Activated T-helper 2 cell treated with anti-CD3 and anti-CD28 coated beads, Interferon-gamma antibody, Interleukin-2, Interleukin-4, amounts not matched to agents 10 μg/mL and 5 μg/mL and 100 μg/mL, durations not matched to agents 14 hours and 24 hours and 36 hours (primary cell): ENCODE data around the gene HMGXB4. TPM values are rescaled to one million over a fixed set of nuclear protein-coding genes. Genes with fewer than 3 reads are reported as not detected.
"Not testable (repeated sequence)": the region's sequence is repeated elsewhere in the genome, so short reads cannot be mapped to it uniquely, and the experiment has no call there.

Source experiments
- DNase-seq: peaks from one replicate; pipeline ENCODE4 v3.0.0; 2021; ENCODE audit warnings: low spot score
- H3K27ac Mint-ChIP-seq: one replicate; pipeline ENCODE4 v1.8.0; 2021; ENCODE audit warnings: mixed read lengths
- H3K27me3 Mint-ChIP-seq: one replicate; pipeline ENCODE4 v1.8.0; 2021; ENCODE audit warnings: low read depth, mixed read lengths
- H3K36me3 Mint-ChIP-seq: one replicate; pipeline ENCODE4 v1.8.0; 2021; ENCODE audit warnings: low read depth, mixed read lengths
- H3K4me1 Mint-ChIP-seq: one replicate; pipeline ENCODE4 v1.8.0; 2021; ENCODE audit warnings: low read depth, mixed read lengths
- H3K4me3 Mint-ChIP-seq: one replicate; pipeline ENCODE4 v1.8.0; 2021; ENCODE audit warnings: low read depth, mild to moderate bottlenecking, moderate library complexity, mixed read lengths
- H3K9me3 Mint-ChIP-seq: one replicate; pipeline ENCODE4 v1.8.0; 2021; ENCODE audit warnings: mixed read lengths
- intact Hi-C: fragments of 100-400 bp; cut with micrococcal nuclease; formaldehyde crosslinking; loops from one replicate; pipeline ENCODE4 v1.15.1; 2023
- total RNA-seq: library from RNA; stranded (reverse); gene quantifications from 2 replicates; pipeline ENCODE4 v1.2.3, GENCODE V29; 2022

The HMGXB4 gene
- total RNA-seq, 1 donor from 2014 or later = 42.3 TPM

DNA sequence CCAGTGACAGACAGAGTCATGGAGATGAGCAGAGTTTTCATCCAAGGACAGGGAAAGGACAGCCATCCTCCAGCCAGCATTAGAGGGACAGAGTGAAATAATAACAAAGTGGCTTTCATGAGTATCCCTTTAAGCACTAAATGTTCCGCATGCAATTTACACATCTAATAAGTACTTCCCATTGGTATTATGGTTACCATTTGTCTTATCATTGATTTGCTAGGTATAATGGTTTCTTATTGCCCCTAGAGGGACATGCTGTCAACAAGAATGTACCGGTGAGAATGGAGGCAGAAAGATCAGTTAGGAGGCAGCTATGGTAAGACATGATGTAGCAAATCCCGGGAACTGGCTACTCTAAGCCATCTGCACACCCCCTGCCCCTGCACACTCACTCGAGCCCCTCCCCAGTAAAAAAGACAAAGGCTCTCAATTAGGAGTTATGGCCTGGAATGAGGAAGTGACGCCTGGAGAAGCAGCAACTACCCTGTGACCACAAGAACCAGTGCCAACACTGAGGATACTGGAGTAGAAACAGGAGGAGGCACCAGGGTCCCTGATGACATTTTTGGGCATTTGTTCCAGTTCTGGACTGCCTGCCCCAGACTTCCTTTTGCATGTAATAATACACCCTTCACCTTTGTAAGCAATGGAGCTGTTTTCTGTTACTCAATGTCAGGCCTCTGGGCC lies 30.2 kb upstream of the HMGXB4 start:
- intact Hi-C loops = no loop called here
- H3K4me3 Mint-ChIP-seq = no peak overlapping the region
- H3K27ac Mint-ChIP-seq = no peak overlapping the region
- H3K9me3 Mint-ChIP-seq = no peaks in the 10 kb centered on the region
- DNase-seq = no peak
- no peaks in the 10 kb centered on the region for H3K36me3 Mint-ChIP-seq
- no peaks in the 10 kb centered on the region for H3K27me3 Mint-ChIP-seq
- H3K4me1 Mint-ChIP-seq = peaks cover 7% of the 10 kb centered on the region

DNA sequence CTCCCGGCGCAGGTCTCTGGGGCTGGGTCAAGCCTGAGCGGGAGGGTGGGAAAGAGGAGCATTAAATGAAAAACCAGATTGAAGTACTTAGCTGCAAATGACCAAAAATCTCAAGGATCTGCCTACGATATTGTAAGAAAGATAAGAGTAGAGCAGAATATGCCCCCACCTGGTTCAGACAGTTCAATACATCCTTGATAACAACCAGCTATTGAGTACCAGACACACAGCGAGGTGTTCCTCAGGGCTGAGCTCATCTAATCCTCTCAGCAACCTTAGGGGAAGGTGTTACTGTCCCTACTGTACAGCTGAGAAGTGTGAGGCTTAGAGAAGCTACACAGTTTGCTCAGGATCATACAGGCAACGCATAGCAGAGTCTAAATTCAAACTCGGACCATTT lies 27.4 kb upstream of the HMGXB4 start:
- intact Hi-C loops = loop anchor here (2.0 kb wide), 1 partner anchor 75 kb away; no protein-coding TSS in a partner anchor
- Mint-ChIP-seq H3K4me1 (peaks cover 7% of the 10 kb centered on the region), H3K27ac (no peak overlapping the region), H3K9me3 (no peaks in the 10 kb centered on the region), H3K4me3 (no peak overlapping the region), H3K27me3 (peaks cover 14% of the 10 kb centered on the region), H3K36me3 (no peaks in the 10 kb centered on the region)
- no peak for DNase-seq

DNA sequence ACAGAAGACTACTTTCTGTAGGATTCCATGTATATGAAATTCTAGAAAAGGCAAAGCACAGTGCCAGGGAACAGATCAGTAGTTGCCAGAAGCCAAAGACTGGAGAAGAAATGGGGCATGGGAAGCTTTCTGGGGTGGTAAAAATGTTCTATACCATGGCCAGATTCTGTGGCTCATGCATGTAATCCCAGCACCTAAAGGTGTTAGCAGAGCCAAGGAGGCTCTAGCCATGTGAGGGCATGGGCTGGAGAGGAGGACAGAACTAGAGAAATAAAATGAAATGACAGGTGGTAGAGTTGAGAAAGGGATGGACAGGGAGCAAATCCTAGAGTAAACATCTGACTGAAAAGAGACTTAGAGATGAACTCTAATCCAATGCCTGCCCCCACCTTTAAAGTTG lies 26.9 kb upstream of the HMGXB4 start:
- DNase-seq = no peak
- Mint-ChIP-seq H3K36me3 (no peaks in the 10 kb centered on the region), H3K27me3 (peaks cover 17% of the 10 kb centered on the region), H3K27ac (no peak overlapping the region), H3K4me1 (peaks cover 7% of the 10 kb centered on the region), H3K4me3 (peak overlapping the region; percentile 45), H3K9me3 (no peaks in the 10 kb centered on the region)
- intact Hi-C loops = loop anchor here (2.0 kb wide), 1 partner anchor 76 kb away; no protein-coding TSS in a partner anchor

DNA sequence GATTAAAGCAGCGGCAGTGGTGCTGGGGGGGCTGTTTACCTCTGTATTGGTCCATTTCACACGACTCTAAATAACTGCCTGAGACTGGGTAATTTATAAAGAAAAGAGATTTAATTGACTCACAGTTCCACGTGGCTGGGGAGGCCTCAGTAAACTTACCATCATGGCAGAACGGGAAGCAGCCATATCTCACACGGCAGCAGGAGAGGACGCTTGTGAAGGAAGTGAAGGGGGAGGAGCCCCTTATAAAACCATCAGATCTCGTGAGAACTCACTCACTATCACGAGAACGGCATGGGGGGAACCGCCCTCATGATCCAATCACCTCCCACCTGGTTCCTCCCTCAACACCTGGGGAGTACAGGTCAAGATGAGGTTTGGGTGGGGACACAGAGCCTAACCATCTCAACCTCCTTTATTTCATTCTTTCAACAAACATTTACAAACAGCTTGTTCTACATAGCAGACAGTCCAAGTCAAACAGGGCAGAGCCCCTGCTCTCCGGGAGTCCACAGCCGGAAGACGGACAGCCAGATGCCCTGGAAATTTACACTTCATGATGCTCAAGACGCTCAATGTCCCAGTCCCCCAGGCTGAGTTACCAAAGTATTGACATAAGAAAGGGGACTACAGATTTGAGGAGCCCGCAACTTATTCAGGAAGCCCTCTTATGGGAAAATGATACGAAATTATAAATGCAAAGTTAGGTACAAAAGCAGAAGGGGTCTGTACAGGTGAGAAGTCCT lies 26.3 kb upstream of the HMGXB4 start:
- peak overlapping the region; percentile 45 for H3K4me3 Mint-ChIP-seq
- DNase-seq = no peak
- H3K9me3 Mint-ChIP-seq = no peaks in the 10 kb centered on the region
- no peak overlapping the region for H3K27ac Mint-ChIP-seq
- no peaks in the 10 kb centered on the region for H3K36me3 Mint-ChIP-seq
- intact Hi-C loops = loop anchor here (2.0 kb wide), 1 partner anchor 76 kb away; no protein-coding TSS in a partner anchor
- H3K27me3 Mint-ChIP-seq = peaks cover 17% of the 10 kb centered on the region
- H3K4me1 Mint-ChIP-seq = peaks cover 7% of the 10 kb centered on the region

DNA sequence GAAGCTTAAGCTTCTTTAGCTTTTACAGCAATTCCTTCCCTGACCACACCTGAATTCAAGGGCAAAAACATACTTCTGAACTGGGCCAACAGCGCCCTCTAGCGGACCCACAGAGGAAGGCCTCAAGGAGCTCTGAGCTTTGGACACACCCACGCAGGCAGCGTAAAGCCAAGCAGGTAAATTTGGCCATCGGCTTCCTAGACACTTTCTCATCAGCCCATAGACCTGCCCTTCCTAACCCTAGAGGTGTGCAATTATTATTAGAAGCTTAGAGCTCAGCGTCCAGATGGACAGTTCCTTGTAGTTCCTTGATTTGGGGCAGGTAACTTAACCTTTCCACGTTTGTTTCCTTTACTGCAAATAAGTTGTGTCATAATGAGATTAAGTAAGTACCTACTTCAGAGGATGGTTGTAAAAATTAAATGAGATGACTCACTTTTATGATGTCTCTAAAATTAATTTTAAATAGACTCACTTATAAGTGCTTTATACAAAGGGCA lies 25.7 kb upstream of the HMGXB4 start:
- Mint-ChIP-seq H3K36me3 (no peaks in the 10 kb centered on the region), H3K27ac (no peak overlapping the region), H3K9me3 (no peaks in the 10 kb centered on the region), H3K4me3 (no peak overlapping the region), H3K27me3 (peaks cover 22% of the 10 kb centered on the region), H3K4me1 (peaks cover 7% of the 10 kb centered on the region)
- intact Hi-C loops = loop anchor here (2.0 kb wide), 1 partner anchor 77 kb away; no protein-coding TSS in a partner anchor
- DNase-seq = peak; percentile 64

DNA sequence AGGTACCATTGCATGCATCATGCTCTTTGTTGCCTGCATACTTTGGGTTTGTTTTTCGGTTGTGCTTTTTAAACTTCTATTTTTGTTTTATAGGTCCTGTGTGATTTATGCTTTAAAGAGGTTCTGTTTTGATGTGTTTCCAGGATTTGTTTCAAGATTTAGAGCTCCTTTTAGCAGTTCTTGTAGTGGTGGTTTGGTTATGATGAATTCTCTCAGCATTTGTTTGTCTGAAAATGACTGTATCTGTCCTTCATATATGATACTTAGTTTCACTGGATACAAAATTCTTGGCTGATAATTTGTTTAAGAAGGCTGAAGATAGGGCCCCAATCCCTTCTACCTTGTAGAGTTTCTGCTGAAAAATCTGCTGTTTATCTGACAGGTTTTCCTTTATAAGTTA lies 18.5 kb upstream of the HMGXB4 start:
- Mint-ChIP-seq H3K9me3 (peaks cover 21% of the 10 kb centered on the region), H3K27me3 (peaks cover 41% of the 10 kb centered on the region)
- H3K4me1 Mint-ChIP-seq, H3K4me3 Mint-ChIP-seq, H3K36me3 Mint-ChIP-seq, H3K27ac Mint-ChIP-seq, DNase-seq, intact Hi-C loops: not testable (repeated sequence)

DNA sequence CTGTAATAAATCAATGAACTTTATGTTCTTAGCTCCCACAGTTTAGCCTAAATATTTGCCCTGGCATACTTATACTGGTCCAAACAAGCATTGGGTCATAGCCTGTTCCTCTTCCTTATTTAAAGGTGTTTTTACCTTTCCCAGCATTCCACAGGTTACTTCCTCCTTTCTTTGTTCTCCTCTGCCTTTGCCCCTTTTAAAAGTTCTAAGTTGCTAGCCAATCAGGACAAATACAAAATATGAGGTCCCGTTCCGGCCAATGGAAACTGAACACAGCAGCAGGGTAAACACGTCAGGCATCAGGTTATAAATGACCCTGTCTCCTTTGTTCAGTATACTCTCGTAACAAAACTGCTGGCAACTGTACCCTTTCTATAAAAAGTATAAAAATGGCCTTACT lies 12.8 kb upstream of the HMGXB4 start:
- H3K9me3 Mint-ChIP-seq, H3K4me3 Mint-ChIP-seq, H3K27ac Mint-ChIP-seq, intact Hi-C loops, H3K36me3 Mint-ChIP-seq, DNase-seq, H3K4me1 Mint-ChIP-seq: not testable (repeated sequence)
- H3K27me3 Mint-ChIP-seq = peaks cover 29% of the 10 kb centered on the region

DNA sequence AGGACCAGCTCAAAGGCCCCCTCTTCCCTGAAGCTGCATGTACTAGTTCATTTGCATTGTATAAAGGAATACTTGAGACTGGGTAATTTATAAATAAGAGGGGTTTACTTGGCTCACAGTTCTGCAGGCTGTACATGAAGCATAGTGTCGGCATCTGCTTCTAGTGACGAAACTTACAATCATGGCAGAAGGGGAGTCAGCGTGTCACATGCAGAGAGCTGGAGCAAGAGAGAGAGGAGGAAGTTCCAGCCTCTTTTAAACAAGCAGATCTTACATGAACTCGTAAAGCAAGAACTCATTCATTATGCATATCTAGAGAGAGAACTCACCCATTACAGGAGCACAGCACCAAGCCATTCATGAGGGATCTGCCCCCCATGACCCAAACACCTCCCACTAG lies 7.1 kb upstream of the HMGXB4 start:
- Mint-ChIP-seq H3K4me3 (no peak overlapping the region), H3K27ac (no peak overlapping the region), H3K27me3 (peaks cover 10% of the 10 kb centered on the region), H3K9me3 (no peaks in the 10 kb centered on the region), H3K36me3 (no peaks in the 10 kb centered on the region), H3K4me1 (no peaks in the 10 kb centered on the region)
- intact Hi-C loops = no loop called here
- no peak for DNase-seq

DNA sequence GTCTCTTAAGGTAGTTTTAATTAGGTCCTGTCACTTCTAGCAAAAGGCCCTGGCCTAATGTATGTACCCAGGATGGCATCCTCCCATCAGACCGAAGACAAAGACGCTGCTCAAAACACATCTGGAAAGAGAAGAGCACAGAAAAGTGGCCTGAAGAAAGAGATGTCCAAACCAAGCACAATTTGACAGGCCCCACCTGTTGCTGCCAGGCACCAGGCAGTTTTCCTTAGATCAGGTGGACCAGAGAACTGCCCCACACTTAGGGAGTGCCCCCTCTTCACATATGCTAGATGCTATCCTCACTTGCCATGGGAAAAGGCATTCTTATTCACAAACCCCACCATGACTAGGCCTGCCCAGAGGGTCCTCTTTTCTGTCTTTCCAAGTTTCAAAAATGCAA lies 3.3 kb upstream of the HMGXB4 start:
- intact Hi-C loops = no loop called here
- no peaks in the 10 kb centered on the region for H3K9me3 Mint-ChIP-seq
- H3K4me3 Mint-ChIP-seq = no peak overlapping the region
- H3K27me3 Mint-ChIP-seq = no peaks in the 10 kb centered on the region
- H3K36me3 Mint-ChIP-seq = peaks cover 9% of the 10 kb centered on the region
- H3K27ac Mint-ChIP-seq = no peak overlapping the region
- no peak for DNase-seq
- H3K4me1 Mint-ChIP-seq = peaks cover 16% of the 10 kb centered on the region

DNA sequence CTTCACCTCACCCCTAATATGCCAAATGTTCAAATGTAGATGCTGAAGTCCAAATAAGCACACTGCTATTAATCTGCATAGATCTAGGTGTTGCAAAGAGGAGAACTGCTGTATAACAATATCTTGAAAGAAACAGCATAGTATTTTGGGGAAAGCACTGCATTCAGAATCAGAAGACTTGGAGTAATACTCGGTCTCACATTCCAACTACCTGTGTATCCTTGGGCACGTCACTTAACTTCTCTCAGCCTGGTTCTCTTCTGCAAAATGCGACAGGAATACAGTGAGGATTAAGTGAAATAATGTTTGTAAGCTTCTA lies 332 bp upstream of the HMGXB4 start:
- intact Hi-C loops = loop anchor here (2.0 kb wide), 1 partner anchor 42 kb away; the partner anchor contains the start of gene TOM1
- H3K9me3 Mint-ChIP-seq = no peaks in the 10 kb centered on the region
- H3K4me3 Mint-ChIP-seq = peak overlapping the region; percentile 84
- peaks cover 24% of the 10 kb centered on the region for H3K36me3 Mint-ChIP-seq
- DNase-seq = no peak
- H3K27ac Mint-ChIP-seq = peak overlapping the region; percentile 88
- H3K4me1 Mint-ChIP-seq = peaks cover 34% of the 10 kb centered on the region
- no peaks in the 10 kb centered on the region for H3K27me3 Mint-ChIP-seq

DNA sequence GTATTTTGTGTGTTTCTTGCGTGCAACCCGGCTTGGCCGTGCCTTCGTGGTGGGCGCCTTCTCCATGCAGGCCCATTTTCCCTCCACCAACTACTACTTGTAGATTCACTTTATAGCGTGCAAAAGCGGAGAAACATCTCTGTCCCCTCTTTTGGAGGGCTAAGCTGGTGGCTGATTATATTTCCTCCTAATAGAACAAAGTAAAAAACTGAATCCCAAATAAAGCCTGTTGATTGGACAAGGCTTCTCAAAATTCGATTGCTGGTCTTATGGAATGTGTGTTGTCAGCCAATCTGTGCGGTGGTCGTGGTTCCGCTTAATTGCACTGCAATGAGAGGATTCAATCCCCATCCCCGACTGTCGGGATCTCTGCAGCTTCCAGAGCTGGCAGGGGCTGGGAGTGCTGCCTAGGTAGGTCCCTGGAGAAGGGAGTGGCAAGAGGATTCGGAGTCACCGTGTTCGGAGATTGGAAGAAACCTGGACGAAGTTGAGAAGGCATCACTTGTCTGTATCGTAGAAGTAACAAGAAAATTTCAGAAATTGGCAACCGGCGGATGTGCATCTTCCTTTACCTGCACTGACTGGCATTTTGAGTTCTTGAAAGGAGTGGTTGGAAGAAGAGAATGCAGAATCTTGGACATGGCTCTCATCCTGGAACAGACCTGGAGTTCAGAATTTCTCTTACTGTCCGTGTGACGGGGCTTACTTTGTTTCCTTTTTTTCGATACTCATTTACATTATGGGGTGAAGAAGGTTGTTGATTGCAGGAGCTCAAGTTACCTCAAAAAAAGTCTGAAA lies 1.1 kb downstream of the HMGXB4 start:
- intact Hi-C loops = no loop called here
- H3K9me3 Mint-ChIP-seq = no peaks in the 10 kb centered on the region

DNA sequence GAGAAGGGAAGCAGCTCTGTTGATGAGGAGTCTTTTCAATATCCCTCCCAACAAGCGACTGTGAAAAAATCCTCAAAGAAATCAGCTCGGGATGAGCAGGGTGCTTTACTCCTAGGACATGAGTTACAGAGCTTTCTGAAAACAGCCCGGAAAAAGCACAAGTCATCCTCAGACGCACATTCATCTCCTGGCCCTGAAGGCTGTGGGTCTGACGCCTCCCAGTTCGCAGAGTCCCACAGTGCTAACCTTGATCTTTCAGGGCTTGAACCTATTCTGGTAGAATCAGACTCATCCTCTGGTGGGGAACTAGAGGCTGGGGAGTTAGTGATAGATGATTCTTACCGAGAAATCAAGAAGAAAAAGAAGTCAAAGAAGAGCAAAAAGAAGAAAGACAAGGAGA lies 7.7 kb downstream of the HMGXB4 start:
- H3K27me3 Mint-ChIP-seq = no peaks in the 10 kb centered on the region
- peaks cover 21% of the 10 kb centered on the region for H3K4me1 Mint-ChIP-seq
- no peak for DNase-seq
- no peak overlapping the region for H3K4me3 Mint-ChIP-seq
- H3K9me3 Mint-ChIP-seq = no peaks in the 10 kb centered on the region
- H3K36me3 Mint-ChIP-seq = peaks cover 79% of the 10 kb centered on the region
- peak overlapping the region; percentile 70 for H3K27ac Mint-ChIP-seq
- intact Hi-C loops = no loop called here

More for the DNA sequence above, 1.1 kb downstream of the HMGXB4 start:
- H3K4me3 Mint-ChIP-seq = peak overlapping the region; percentile 90
- no peak for DNase-seq
- peaks cover 37% of the 10 kb centered on the region for H3K36me3 Mint-ChIP-seq
- H3K4me1 Mint-ChIP-seq = peaks cover 34% of the 10 kb centered on the region
- H3K27me3 Mint-ChIP-seq = no peaks in the 10 kb centered on the region
- peak overlapping the region; percentile 92 for H3K27ac Mint-ChIP-seq
